Epithelial cell of esophagus (primary cell): Measurements from ENCODE around the gene SHROOM3.
A peak's percentile ranks its signal among the peaks of the same experiment; 100 is the strongest.

Experiments used
- DNase-seq: peaks from one replicate; pipeline ENCODE4 v3.0.0; 2010; ENCODE audit warnings: low read depth
- H3K4me3 ChIP-seq: 2 replicates; pipeline ENCODE4 v1.5.1; 2011; ENCODE audit warnings: mild to moderate bottlenecking, low read length, control low read depth
- TF ChIP-seq, protein P1 (sequence below): IDR thresholded peaks from 2 replicates; pipeline ENCODE4 v1.5.1; 2011; ENCODE audit warnings: low read depth, mild to moderate bottlenecking, low read length, control low read depth, inconsistent platforms; ENCODE audit not compliant: insufficient read depth; ENCODE audit errors: missing control alignments

The SHROOM3 gene

GRCh38 chr4:76581077-76581962 is 146.3 kb downstream of the SHROOM3 start:
- no peak overlapping the region for H3K4me3 ChIP-seq
- DNase-seq: no peak
- TF ChIP-seq, protein P1, sequence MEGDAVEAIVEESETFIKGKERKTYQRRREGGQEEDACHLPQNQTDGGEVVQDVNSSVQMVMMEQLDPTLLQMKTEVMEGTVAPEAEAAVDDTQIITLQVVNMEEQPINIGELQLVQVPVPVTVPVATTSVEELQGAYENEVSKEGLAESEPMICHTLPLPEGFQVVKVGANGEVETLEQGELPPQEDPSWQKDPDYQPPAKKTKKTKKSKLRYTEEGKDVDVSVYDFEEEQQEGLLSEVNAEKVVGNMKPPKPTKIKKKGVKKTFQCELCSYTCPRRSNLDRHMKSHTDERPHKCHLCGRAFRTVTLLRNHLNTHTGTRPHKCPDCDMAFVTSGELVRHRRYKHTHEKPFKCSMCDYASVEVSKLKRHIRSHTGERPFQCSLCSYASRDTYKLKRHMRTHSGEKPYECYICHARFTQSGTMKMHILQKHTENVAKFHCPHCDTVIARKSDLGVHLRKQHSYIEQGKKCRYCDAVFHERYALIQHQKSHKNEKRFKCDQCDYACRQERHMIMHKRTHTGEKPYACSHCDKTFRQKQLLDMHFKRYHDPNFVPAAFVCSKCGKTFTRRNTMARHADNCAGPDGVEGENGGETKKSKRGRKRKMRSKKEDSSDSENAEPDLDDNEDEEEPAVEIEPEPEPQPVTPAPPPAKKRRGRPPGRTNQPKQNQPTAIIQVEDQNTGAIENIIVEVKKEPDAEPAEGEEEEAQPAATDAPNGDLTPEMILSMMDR: no peak

- no peak for DNase-seq
- H3K4me3 ChIP-seq: no peak overlapping the region
- TF ChIP-seq, protein P1: no peak
Measured at GRCh38 chr4:76582074-76582816, 147.2 kb downstream of the SHROOM3 start.

GRCh38 chr4:76582817-76583087 is 147.7 kb downstream of the SHROOM3 start:
- no peak overlapping the region for H3K4me3 ChIP-seq
- TF ChIP-seq, protein P1: no peak
- DNase-seq: no peak

DNA sequence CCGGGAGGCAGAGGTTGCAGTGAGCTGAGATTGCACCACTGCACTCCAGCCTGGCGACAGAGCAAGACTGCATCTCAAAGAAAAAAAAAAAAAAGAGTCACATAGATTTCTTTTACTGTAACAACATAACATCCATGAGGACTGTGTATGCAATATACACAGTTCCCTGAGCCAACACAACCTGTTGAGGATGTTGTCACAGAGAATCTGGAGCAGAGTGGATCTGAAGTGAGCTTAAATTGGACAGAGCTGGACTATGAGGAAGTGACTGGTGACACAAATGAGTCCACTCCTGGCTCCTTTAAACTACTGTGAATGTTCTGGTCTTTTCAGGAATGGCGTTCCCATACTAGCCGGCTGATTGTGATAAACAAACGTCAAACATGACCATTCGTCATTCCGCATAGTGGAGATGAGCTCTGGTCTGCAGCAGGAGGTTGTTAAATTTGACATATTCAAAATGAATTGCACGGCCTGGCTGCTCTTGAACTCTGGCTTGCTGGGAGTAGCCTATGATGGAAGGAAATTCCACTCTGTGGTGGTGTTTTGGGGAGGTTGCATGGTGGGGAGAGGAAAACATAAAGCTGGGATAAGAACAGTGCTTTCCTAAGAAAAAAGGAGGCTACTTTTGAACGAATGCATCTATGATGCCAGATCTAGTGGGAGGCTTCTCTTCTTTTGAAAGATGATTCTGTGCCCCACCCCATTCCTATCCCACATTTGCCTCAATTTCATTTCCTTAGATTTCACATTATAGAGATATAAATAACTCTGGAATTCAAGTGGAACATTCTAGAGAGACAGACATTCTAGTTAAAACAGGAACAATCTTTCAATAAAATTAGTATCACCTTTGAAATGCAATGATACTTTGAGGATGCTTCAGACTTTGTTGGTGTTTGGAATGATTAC is 149.5 kb downstream of the SHROOM3 start:
- no peak overlapping the region for H3K4me3 ChIP-seq
- no peak for DNase-seq
- TF ChIP-seq, protein P1: no peak

DNA sequence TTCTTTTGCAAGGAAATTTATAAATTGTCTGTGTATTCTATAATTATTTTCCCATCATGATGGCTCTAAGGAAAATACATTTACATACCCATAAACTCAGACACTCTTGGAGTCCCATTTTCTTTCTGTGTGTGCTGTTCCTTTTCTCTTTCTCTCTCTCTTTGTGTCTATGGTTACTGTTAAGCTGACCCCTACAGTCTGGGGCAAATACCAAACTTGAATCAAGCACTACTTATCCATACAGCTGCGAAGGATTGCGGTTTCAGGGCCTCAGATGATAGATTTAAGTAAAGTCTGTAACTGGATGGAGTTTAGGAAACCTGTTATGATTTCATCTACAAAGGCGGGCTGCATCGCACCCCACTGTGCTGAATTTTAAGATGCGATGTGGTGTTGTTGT is 150.2 kb downstream of the SHROOM3 start:
- no peak overlapping the region for H3K4me3 ChIP-seq
- DNase-seq: no peak
- TF ChIP-seq, protein P1: no peak

GRCh38 chr4:76585897-76586360 is 150.9 kb downstream of the SHROOM3 start:
- peak; percentile 92 for DNase-seq
- H3K4me3 ChIP-seq: peak overlapping the region; percentile 46
- TF ChIP-seq, protein P1: peak; percentile 22
